OCI-LY1 (cell line): ENCODE measurements around the gene SNRNP35.

Experiments used
- CTCF ChIP-seq: fragments of 200-600 bp; sonication (generic), shearing (Covaris generic); IDR thresholded peaks from 2 replicates; pipeline ENCODE4 v1.5.1; 2017; ENCODE audit warnings: mild to moderate bottlenecking, antibody characterized with exemption, low read length, moderate library complexity, mixed read lengths
- EZH2 ChIP-seq: fragments of 200-600 bp; sonication (generic), shearing (Covaris generic); IDR thresholded peaks from 2 replicates; pipeline ENCODE4 v1.8.0; 2017; ENCODE audit warnings: borderline replicate concordance, mixed run types, mild to moderate bottlenecking, antibody characterized with exemption, low read length, moderate library complexity, mixed read lengths

GRCh38 chr12:123488539-123489230, 30.7 kb downstream of the SNRNP35 start:
- TF ChIP-seq CTCF (no peak), EZH2 (no peak)
